RWPE1 (cell line): ENCODE data around the gene ADAM12.

ENCODE experiments used
- CTCF ChIA-PET: fragments of 350-600 bp; sonication (Branson Sonifier 250); formaldehyde crosslinking; extraction: SDS; loops from one replicate; lab custom pipeline; 2021; lab: Yijun Ruan, JAX
- POLR2A ChIA-PET: fragments of 400-600 bp; formaldehyde crosslinking; extraction: SDS; loops from one replicate; lab custom pipeline; 2020; ENCODE audit warnings: antibody characterized with exemption; ENCODE audit not compliant: low non-redundant PET; lab: Yijun Ruan, JAX
- DNase-seq: peaks from one replicate; pipeline ENCODE4 v3.0.0; 2012; ENCODE audit warnings: low spot score
- H3K27ac ChIP-seq: fragments of 450-650 bp; 2 replicates; pipeline ENCODE4 v1.5.1; 2017
- TF ChIP-seq, protein P1 (sequence below): fragments of 450-650 bp; conservative IDR thresholded peaks from 2 replicates; pipeline ENCODE4 v1.5.1; 2017; ENCODE audit warnings: low read depth, mild to moderate bottlenecking

The ADAM12 gene

DNA sequence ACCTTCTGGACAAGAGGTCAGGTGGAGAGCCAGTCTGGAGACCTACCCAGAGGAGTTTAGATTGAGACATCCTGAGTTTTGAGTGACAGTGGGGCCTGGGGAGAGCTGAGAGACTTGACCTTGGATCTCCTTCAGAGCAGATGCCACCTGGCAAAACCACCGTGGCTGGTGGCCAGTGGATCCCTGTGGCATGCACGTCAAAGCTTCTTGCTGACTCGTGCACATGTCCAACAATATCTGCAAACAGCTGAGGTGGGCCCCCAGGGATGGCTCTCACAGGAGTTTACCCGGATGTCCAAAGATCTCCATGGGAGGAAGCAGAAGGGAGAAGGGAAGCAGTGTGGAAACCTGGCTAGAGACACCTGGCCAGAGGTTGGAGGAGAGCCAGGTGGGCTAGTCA, 261.4 kb downstream of the ADAM12 start:
- CTCF ChIA-PET, result no interaction called here
- no peak for DNase-seq

DNA sequence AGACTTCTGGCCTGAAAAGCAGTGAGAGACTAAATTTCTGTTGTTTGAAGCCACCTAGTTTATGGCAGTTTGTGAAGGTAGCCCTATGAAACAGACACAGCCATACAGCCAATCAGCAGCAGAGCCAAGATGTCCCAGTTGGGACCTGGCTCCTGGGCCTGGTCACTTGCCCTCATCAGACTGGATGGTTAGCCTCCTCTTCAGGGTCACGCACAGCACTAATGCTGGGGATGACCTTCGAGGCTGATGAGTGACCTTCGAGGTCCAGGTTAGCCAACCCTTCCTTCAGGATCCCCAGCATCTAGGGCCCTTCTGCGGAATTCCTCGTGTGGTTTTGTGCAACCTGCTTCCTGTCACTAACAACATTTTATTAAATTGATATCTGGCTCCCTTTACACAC, 262.3 kb downstream of the ADAM12 start:
- H3K27ac ChIP-seq, result no peak overlapping the region
- ChIA-PET POLR2A (no interaction called here), CTCF (no interaction called here)
- no peak for DNase-seq
- TF ChIP-seq, protein P1, sequence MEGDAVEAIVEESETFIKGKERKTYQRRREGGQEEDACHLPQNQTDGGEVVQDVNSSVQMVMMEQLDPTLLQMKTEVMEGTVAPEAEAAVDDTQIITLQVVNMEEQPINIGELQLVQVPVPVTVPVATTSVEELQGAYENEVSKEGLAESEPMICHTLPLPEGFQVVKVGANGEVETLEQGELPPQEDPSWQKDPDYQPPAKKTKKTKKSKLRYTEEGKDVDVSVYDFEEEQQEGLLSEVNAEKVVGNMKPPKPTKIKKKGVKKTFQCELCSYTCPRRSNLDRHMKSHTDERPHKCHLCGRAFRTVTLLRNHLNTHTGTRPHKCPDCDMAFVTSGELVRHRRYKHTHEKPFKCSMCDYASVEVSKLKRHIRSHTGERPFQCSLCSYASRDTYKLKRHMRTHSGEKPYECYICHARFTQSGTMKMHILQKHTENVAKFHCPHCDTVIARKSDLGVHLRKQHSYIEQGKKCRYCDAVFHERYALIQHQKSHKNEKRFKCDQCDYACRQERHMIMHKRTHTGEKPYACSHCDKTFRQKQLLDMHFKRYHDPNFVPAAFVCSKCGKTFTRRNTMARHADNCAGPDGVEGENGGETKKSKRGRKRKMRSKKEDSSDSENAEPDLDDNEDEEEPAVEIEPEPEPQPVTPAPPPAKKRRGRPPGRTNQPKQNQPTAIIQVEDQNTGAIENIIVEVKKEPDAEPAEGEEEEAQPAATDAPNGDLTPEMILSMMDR, result no peak

More for the DNA sequence above, 261.4 kb downstream of the ADAM12 start:
- POLR2A ChIA-PET, result no interaction called here
- TF ChIP-seq, protein P1, result no peak
- no peak overlapping the region for H3K27ac ChIP-seq

DNA sequence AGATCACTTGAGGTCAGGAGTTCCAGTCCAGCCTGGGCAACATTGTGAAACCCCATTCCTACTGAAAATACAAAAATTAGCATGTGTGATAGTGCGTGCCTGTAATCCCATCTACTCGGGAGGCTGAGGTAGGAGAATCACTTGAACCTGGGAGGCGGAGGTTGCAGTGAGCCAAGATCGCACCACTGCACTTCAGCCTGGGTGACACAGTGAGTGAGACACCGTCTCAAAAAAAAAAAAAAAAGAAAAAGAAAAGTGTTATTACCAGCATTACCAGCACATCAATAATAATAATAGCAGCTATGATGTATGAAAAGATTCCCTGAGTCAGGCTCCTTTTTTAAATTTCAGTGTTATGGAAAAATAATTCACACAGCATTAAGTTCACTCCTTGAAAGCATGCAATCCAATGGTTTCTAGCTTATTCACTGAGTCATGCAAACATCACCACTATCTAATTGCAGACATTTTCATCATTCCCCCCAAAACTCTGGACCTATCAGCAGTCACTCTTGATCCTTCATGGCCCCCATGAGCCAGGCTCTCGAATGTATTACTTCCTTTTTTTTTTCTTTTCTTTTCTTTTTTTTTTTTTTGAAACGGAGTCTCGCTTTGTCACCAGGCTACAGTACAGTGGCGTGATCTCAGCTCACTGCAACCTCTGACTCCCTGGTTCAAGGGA, 263.5 kb downstream of the ADAM12 start:
- TF ChIP-seq, protein P1, result no peak
- ChIA-PET CTCF (interaction anchor here (0.7 kb wide), 2 partner anchors 14 to 255 kb away, joined by 3 to 5 read pairs; no protein-coding TSS in a partner anchor), POLR2A (interaction anchor here (0.7 kb wide), 1 partner anchor 538 kb away, joined by 3 read pairs; no protein-coding TSS in a partner anchor)
- H3K27ac ChIP-seq, result no peak overlapping the region
- DNase-seq, result no peak

GRCh38 chr10:126124046-126124445, 264.2 kb downstream of the ADAM12 start:
- CTCF ChIA-PET, result interaction anchor here (0.6 kb wide), 1 partner anchor 42 kb away, joined by 3 read pairs; no protein-coding TSS in a partner anchor

DNA sequence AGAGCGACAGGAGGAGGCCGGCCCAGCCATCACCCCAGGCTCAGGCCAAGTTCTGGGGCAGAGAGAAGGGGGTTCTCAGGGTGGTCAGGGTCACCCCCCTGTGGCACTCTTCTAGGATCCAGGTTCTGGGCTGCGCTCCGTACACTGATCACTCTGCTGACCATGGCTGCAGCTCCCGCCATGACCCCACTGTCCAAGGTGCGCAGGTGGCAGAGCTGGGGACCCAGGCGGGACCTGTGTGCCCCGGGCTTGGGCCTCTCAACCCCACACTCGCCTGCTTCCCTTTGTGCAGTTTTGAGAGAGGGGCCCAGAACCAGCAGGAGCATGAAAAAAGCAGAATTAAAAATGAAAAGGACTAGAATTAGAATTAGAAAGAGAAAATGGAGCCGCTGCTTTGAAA, 264.8 kb downstream of the ADAM12 start:
- TF ChIP-seq, protein P1, result no peak
- no peak overlapping the region for H3K27ac ChIP-seq
- POLR2A ChIA-PET, result no interaction called here
- no peak for DNase-seq
- CTCF ChIA-PET, result interaction anchor here (0.6 to 0.9 kb wide), 2 partner anchors 42 to 47 kb away, joined by 3 to 4 read pairs; no protein-coding TSS in a partner anchor

More at GRCh38 chr10:126124046-126124445, 264.2 kb downstream of the ADAM12 start:
- POLR2A ChIA-PET, result no interaction called here
- TF ChIP-seq, protein P1, result no peak
- H3K27ac ChIP-seq, result no peak overlapping the region
- DNase-seq, result no peak

DNA sequence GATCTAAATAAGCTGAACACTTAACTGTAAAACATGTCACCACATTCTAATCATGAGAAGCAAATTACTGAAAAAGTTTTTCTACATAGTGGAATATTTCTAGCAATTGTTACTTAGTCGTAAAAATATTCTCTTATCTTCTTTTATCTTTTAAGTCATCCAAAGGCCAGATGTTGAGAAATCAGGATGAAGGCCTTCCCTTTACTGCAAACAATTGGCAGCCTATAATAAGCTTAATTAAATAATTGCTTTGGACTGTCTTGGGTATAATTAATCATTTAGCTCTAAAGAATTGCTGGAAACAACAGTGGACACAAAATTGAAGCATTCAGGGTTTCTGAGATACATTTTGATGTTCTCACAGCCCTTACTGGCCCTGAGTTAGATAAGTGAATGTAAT, 265.4 kb downstream of the ADAM12 start:
- ChIA-PET POLR2A (no interaction called here), CTCF (interaction anchor here (0.9 kb wide), 1 partner anchor 48 kb away, joined by 4 read pairs; no protein-coding TSS in a partner anchor)
- no peak for DNase-seq
- TF ChIP-seq, protein P1, result no peak
- H3K27ac ChIP-seq, result no peak overlapping the region
